GM19023 (cell line): ENCODE results near the gene SNX7.

Source experiments
- ATAC-seq: cut with Tn5 transposase; IDR thresholded peaks from one replicate; pipeline ENCODE4 v1.9.1; 2021; ENCODE audit warnings: mild to moderate bottlenecking, moderate library complexity; ENCODE audit not compliant: unreplicated experiment

SNX7 gene

GRCh38 chr1:98661544-98662355 is at the start of gene SNX7:
TSS of gene SNX7 (plus strand) at chr1:98661721. CDS start at chr1:98661732, 11 bp downstream.
- peak; percentile 84 for ATAC-seq

GRCh38 chr1:98637316-98637715 is 24.2 kb upstream of the SNX7 start:
- no peak for ATAC-seq

- ATAC-seq: no peak
Measured at GRCh38 chr1:98638185-98638584, 23.3 kb upstream of the SNX7 start.

GRCh38 chr1:98644510-98644909 is 17.0 kb upstream of the SNX7 start:
- ATAC-seq: no peak

GRCh38 chr1:98651116-98651632 is 10.3 kb upstream of the SNX7 start:
- ATAC-seq: no peak

- ATAC-seq: no peak
Measured at GRCh38 chr1:98653123-98653522, 8.4 kb upstream of the SNX7 start.

- ATAC-seq: no peak
Measured at GRCh38 chr1:98659879-98660278, 1.6 kb upstream of the SNX7 start.

- ATAC-seq: no peak
Measured at GRCh38 chr1:98660940-98661543, 479 bp upstream of the SNX7 start.

GRCh38 chr1:98662356-98662670 is 792 bp downstream of the SNX7 start:
- ATAC-seq: no peak

GRCh38 chr1:98668733-98669132 is 7.2 kb downstream of the SNX7 start:
- ATAC-seq: no peak

GRCh38 chr1:98669355-98670296 is 8.1 kb downstream of the SNX7 start:
- ATAC-seq: no peak

GRCh38 chr1:98672189-98672588 is 10.7 kb downstream of the SNX7 start:
- ATAC-seq: no peak

- ATAC-seq: no peak
Measured at GRCh38 chr1:98674075-98674781, 12.7 kb downstream of the SNX7 start.

- no peak for ATAC-seq
Measured at GRCh38 chr1:98675282-98675681, 13.8 kb downstream of the SNX7 start.

GRCh38 chr1:98677288-98677687 is 15.8 kb downstream of the SNX7 start:
- no peak for ATAC-seq

- ATAC-seq: no peak
Measured at GRCh38 chr1:98681812-98682211, 20.3 kb downstream of the SNX7 start.

- peak; percentile 71 for ATAC-seq
Measured at GRCh38 chr1:98688110-98688739, 26.7 kb downstream of the SNX7 start.

GRCh38 chr1:98690576-98690975 is 29.1 kb downstream of the SNX7 start:
- no peak for ATAC-seq

GRCh38 chr1:98692482-98692881 is 31.0 kb downstream of the SNX7 start:
- no peak for ATAC-seq

- ATAC-seq: no peak
Measured at GRCh38 chr1:98693385-98693784, 31.9 kb downstream of the SNX7 start.
